Mesodermal cell (in vitro differentiated cells): ENCODE data around the gene TMIE.
"Not testable (repeated sequence)": the region's sequence is repeated elsewhere in the genome, so short reads cannot be mapped to it uniquely, and the experiment has no call there.

Experiments
- H3K27ac ChIP-seq: 2 replicates; pipeline ENCODE4 v1.7.0; 2013; ENCODE audit warnings: mild to moderate bottlenecking, low read depth, low read length, moderate library complexity; ENCODE audit not compliant: severe bottlenecking
- H3K36me3 ChIP-seq: 2 replicates; pipeline ENCODE4 v1.7.1; 2013; ENCODE audit warnings: mild to moderate bottlenecking, low read length, moderate library complexity; ENCODE audit not compliant: control insufficient read depth, insufficient read depth
- H3K4me1 ChIP-seq: one replicate; pipeline ENCODE4 v1.7.1; 2013; ENCODE audit warnings: mild to moderate bottlenecking, low read length; ENCODE audit not compliant: insufficient read depth, control insufficient read depth, poor library complexity, severe bottlenecking
- H3K4me3 ChIP-seq: 2 replicates; pipeline ENCODE4 v1.7.0; 2013; ENCODE audit warnings: low read length, control low read depth, mild to moderate bottlenecking; ENCODE audit not compliant: insufficient read depth, poor library complexity, severe bottlenecking; ENCODE audit errors: extremely low read depth
- H3K9me3 ChIP-seq: 2 replicates; pipeline ENCODE4 v1.7.1; 2013; ENCODE audit warnings: mild to moderate bottlenecking, low read length, moderate library complexity; ENCODE audit not compliant: control insufficient read depth
- WGBS, 2 experiments: methylation state at CpG; one replicate each; pipeline ENCODE4 v1.1.5; 2013; ENCODE audit warnings: missing lambda C conversion rate in 2 of 2; ENCODE audit not compliant: insufficient coverage in 2 of 2; 5-methylcytosine and 5-hydroxymethylcytosine counted together

The TMIE gene

GRCh38 chr3:46704346-46704745 lies 3.2 kb downstream of the TMIE start:
- not testable (repeated sequence) for H3K27ac ChIP-seq, H3K9me3 ChIP-seq, H3K36me3 ChIP-seq, H3K4me3 ChIP-seq
- H3K4me1 ChIP-seq: peaks cover 32% of the 10 kb centered on the region
- 35 to 59% methylated on average over 6 to 7 of the region's 7 CpGs for WGBS, 2 experiments

- H3K27ac ChIP-seq: no peak overlapping the region
Measured at GRCh38 chr3:46705022-46705530, 3.9 kb downstream of the TMIE start.

GRCh38 chr3:46705751-46706552 lies 4.8 kb downstream of the TMIE start:
- 70 to 75% methylated on average over 17 to 18 of the region's 19 CpGs for WGBS, 2 experiments
- H3K9me3 ChIP-seq: no peaks in the 10 kb centered on the region
- H3K27ac ChIP-seq: peak overlapping the region; percentile 71
- H3K4me3 ChIP-seq: no peak overlapping the region
- H3K4me1 ChIP-seq: peaks cover 27% of the 10 kb centered on the region
- no peaks in the 10 kb centered on the region for H3K36me3 ChIP-seq

More at GRCh38 chr3:46705022-46705530, 3.9 kb downstream of the TMIE start:
- 0 to 25% methylated on average over 1 to 4 of the region's 4 CpGs for WGBS, 2 experiments
- Histone ChIP-seq H3K9me3 (no peaks in the 10 kb centered on the region), H3K4me1 (peaks cover 29% of the 10 kb centered on the region), H3K4me3 (no peak overlapping the region), H3K36me3 (no peaks in the 10 kb centered on the region)

DNA sequence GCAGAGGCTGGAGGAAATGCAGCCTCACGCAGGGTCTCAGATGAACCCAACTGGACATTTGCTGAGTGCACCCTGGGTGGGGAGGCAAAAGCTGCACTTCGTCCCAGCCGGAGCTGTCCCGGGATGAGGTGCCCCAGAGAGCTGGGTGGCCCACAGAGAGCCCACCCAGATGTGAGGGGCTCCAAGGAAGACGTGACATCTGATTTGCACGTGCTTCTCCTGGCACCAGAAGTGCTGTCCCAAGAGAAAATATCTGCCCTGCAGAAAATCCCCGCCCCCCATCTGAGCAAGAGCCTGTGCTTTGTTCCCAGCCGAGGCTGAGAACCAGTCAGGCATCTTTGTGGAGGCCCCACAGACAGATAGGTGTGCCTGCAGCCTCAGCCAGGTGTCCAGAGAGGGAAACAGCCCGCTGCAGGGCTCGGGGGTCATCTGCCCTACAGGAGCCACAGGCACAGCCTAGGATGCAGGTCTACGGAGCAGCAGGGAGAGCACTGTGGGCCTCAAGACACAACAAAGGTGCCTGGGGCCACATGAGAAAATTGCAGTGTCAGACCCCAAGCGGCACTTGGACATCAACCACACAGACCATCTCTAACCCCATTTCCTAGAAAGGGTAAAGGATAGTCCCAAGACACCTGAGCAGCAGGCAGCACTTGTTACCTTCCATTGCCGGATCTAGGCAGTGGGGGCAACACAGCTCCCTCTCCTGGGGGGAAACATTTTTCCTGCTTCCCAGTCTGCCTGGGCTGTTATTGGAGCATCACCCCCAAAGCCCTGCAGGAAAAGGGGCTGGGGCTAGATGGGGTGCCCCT lies 5.8 kb downstream of the TMIE start:
- 82 to 90% methylated on average over 13 of the region's 13 CpGs for WGBS, 2 experiments
- H3K36me3 ChIP-seq: no peaks in the 10 kb centered on the region
- H3K4me1 ChIP-seq: peaks cover 20% of the 10 kb centered on the region
- H3K9me3 ChIP-seq: no peaks in the 10 kb centered on the region
- H3K27ac ChIP-seq: peak overlapping the region; percentile 71
- H3K4me3 ChIP-seq: no peak overlapping the region

DNA sequence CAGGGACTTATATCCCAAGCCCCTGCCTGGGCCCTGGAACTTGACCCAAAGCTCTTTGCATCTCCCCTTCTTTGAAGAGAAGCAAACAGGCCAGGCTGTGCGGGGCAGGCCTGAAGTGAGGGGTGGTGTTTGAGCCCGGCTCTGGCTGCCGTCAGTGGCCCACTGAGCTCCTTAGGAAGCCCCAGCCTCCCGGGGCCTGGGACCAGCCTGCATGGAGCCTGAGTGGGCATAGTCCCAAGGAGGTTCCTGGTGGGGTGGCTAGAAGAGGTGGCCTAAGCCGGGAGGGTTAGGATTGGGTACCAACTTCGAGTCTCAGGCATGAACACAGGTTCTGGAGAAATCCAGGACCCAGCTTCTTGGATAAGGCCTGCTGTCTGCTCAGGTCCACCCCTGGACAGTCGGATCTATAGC lies 6.4 kb downstream of the TMIE start:
- WGBS, 2 experiments: 87 to 95% methylated on average over 4 to 5 of the region's 7 CpGs
- no peak overlapping the region for H3K4me3 ChIP-seq
- H3K9me3 ChIP-seq: no peaks in the 10 kb centered on the region
- H3K36me3 ChIP-seq: no peaks in the 10 kb centered on the region
- no peak overlapping the region for H3K27ac ChIP-seq
- peaks cover 20% of the 10 kb centered on the region for H3K4me1 ChIP-seq

DNA sequence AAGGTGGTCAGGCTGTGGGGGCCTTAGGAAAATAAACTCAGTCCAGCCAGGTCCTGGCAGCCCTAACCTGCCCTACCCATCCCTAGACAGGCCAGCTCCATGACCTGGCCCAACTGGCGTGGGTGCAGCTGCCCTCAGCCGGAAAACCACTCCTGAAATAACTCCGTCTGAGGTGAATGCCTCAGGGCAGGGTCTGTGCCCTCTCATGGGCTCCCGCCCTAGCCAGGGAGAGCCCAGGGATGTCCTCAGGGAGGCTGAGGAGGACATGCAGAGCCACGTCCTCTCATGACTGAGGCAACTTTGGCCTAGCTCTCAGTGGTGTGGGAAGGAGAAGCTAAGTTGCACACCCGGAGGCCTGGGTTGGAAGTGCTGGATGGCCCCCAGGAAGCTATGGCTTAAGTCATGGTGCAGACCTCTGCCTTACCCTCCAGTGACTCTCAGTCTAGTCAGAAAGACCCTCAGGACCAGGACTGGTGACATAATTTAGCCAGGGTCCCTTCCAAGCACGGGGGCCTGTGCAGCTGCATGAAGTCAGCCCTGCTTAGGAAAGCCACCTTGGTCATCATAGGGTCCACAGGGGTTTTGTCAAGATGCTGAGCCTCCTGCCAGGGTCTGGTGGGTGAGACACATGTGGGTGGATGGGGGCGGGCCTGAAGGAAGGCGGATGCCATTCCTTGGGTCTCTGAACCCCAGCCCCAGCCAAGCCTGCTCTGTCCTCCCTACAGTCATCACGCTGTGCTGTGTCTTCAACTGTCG lies 7.4 kb downstream of the TMIE start:
- Histone ChIP-seq H3K9me3 (no peaks in the 10 kb centered on the region), H3K27ac (no peak overlapping the region), H3K36me3 (no peaks in the 10 kb centered on the region), H3K4me1 (peaks cover 20% of the 10 kb centered on the region), H3K4me3 (no peak overlapping the region)
- WGBS, 2 experiments: 95 to 96% methylated on average over 9 to 11 of the region's 11 CpGs

- Histone ChIP-seq H3K9me3 (no peaks in the 10 kb centered on the region), H3K4me3 (no peak overlapping the region), H3K4me1 (peaks cover 20% of the 10 kb centered on the region), H3K36me3 (no peaks in the 10 kb centered on the region), H3K27ac (no peak overlapping the region)
- 95 to 100% methylated on average over 6 of the region's 7 CpGs for WGBS, 2 experiments
Measured at GRCh38 chr3:46709157-46709654, 8.0 kb downstream of the TMIE start.

- no peak overlapping the region for H3K27ac ChIP-seq
- H3K4me1 ChIP-seq: peaks cover 20% of the 10 kb centered on the region
- H3K4me3 ChIP-seq: no peak overlapping the region
- no peaks in the 10 kb centered on the region for H3K9me3 ChIP-seq
- H3K36me3 ChIP-seq: no peaks in the 10 kb centered on the region
- WGBS, 2 experiments: 97% methylated on average over 4 to 5 of the region's 6 CpGs
Measured at GRCh38 chr3:46709721-46710120, 8.5 kb downstream of the TMIE start.

DNA sequence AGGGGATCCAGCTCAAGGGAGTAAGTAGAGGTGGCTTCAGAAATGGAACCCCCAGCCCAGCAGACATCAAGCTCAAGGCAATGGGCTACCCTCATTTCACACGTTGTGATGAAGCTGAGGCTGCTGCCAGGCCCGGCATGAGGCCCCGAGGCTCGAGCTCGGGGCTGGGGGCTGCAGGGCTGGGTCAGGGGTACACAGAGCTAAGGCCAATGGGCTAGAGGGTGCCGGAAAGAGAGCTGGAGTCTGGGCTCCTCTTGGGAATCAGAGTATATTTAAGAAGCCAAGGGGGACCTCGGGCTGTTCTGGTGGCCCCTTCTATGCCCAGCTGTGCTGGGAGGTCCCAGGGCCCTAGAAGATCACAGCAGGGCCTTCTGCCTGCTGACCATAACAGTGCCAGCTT lies 9.0 kb downstream of the TMIE start:
- Histone ChIP-seq H3K9me3 (no peaks in the 10 kb centered on the region), H3K4me3 (no peak overlapping the region), H3K4me1 (peaks cover 20% of the 10 kb centered on the region), H3K36me3 (no peaks in the 10 kb centered on the region), H3K27ac (no peak overlapping the region)
- WGBS, 2 experiments: 93 to 94% methylated on average over 6 to 7 of the region's 7 CpGs

GRCh38 chr3:46710671-46711295 lies 9.6 kb downstream of the TMIE start:
- WGBS, 2 experiments: 87 to 97% methylated on average over 6 of the region's 6 CpGs

More at GRCh38 chr3:46710671-46711295, 9.6 kb downstream of the TMIE start:
- H3K9me3 ChIP-seq: no peaks in the 10 kb centered on the region
- peaks cover 17% of the 10 kb centered on the region for H3K4me1 ChIP-seq
- no peak overlapping the region for H3K4me3 ChIP-seq
- H3K27ac ChIP-seq: no peak overlapping the region
- no peaks in the 10 kb centered on the region for H3K36me3 ChIP-seq
